Renal cortex interstitium (tissue), 11 donors: ENCODE measurements around the gene LURAP1L. TPM values are rescaled to one million over a fixed set of nuclear protein-coding genes. Genes with fewer than 3 reads are reported as not detected.
A peak's percentile ranks its signal among the peaks of the same experiment; 100 is the strongest.

Source experiments
- DNase-seq, 11 donors: peaks; one replicate each; pipeline ENCODE4 v3.0.0-alpha.2; 2013; ENCODE audit warnings: low read depth in 9 of 11, low spot score in 4 of 11; ENCODE audit errors: extremely low read depth in 1 of 11
- polyA plus RNA-seq, 3 donors: library from polyadenylated mRNA; unstranded; fragments of 120-200 nt; gene quantifications; one replicate each; pipeline ENCODE4 v1.2.1, GENCODE V29; 2013; ENCODE audit not compliant: insufficient read length in 3 of 3

Gene LURAP1L
- polyA plus RNA-seq, 3 donors = 20.0 to 25.9 (median 21.0) TPM

DNA sequence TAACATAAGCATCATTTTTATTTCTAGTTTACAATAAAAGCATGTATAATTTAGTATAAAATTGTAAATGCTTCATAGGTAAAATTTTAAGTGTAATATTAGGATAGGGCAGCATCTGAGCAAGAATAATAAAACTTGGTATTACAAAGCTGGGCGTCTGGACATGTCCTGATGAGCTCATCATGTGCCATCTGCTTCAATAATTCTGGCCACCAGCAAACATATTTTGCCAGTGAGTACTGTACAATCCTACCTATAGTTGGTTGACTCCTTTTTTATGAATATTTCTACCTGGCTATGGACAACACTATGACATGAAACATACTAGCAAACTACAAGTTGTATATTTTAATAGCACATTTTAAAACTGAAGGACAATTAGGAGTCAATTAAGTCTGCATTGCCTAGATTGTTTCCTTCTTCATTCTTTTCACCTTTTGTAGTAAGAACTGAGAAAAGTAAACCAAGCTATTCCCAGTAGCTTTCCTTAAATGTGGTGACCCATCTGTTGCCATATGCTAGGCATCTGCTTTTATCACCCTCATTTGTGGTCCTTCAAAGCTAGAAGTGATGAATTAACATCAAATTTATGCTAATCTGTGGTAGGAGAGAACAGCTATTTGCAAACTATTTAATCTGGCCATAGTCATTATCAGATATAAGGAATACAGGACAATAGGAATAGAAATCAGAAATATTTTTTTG is 23.4 kb downstream of the LURAP1L start:
- DNase-seq = no peak

- no peak for DNase-seq
These were observed 26.4 kb downstream of the LURAP1L start for GRCh38 chr9:12801187-12801586.

- no peak for DNase-seq
These were observed 26.8 kb downstream of the LURAP1L start for GRCh38 chr9:12801663-12802062.

- DNase-seq = no peak
These were observed 27.3 kb downstream of the LURAP1L start for GRCh38 chr9:12802093-12802492.

DNA sequence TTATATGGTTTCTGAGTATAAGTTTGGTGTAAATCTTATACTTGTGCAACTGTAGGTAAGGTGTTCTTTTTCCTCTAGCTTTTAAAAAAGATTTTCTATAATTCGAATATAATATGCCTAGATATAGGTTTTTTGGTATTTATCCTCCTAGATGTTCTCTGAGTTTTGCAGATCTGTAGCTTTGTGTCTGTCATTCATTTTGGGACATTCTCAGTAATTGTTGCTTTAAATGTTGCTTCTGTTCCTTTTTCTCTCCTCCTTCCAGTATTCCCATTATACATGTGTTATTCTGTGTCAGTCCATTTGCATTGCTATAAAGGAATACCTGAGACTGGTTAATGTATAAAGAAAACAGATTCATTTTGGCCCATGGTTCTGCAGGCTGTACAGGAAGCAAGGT is 33.7 kb downstream of the LURAP1L start:
- DNase-seq = no peak

DNA sequence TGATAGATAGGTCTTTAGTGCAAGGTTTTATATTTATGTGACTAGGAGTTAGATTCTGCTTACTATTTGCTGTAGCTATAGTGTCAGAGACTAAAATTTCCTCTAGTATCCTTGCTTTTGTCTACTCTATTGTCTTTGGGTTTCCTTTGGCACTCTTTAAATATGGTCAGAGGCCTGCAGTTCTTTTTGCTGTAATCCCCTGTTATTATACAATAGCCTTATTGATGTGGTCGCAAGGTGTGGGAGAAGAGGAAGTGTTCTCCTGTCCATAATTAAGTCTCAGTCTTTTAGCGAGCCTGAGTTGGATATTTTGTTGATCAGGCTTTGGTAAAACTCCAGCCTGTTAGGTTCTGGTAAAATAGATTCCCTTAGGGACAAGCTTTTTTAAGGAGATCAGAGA is 34.9 kb downstream of the LURAP1L start:
- no peak for DNase-seq

- DNase-seq = no peak
These were observed 37.1 kb downstream of the LURAP1L start for GRCh38 chr9:12811935-12812334.

- DNase-seq = no peak
These were observed 37.9 kb downstream of the LURAP1L start for GRCh38 chr9:12812710-12813109.

GRCh38 chr9:12813533-12813932 is 38.7 kb downstream of the LURAP1L start:
- no peak for DNase-seq

DNA sequence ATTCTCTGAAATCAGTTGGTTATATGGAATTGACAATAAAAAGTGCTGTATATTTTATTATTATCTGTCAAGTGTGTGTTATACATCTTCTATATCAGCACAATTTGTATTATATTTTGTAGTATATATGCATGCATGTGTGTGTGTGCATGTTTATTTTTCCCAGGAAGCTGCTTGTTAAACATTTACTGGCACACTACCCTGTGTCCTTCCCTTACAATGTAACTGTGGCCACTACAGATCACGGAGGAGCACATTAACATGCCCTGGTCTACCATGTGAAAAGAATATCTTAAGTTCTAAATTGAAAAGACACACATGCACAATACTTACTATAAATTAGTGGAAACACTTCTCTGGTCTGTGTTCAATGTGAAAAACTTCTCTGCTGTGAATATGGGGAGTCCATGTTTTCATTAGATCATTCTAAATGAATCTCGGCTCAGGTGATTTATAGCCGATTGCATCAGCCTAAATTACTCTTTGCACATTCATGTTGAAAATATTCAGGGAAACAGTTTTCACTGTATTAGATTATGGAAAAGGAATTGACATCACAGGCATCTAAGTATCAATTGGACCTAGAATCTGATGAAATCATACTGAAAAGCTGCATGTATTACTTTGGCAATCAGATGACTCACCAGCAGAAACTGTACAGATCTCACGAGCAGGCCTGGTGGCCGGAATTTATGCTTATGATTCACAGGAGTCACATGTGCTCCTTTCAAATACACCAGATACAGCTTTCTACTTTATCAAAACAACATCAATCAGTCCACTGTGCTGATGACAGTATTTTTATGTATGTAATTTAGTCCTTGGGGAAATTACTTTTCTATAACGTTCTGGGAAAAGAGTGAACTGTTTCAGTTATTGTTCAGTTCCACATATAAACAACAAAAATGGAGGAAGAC is 39.4 kb downstream of the LURAP1L start:
- peak in 5 of 11 donors; percentile 55 to 85 (median 66) for DNase-seq

GRCh38 chr9:12814877-12815237 is 40.0 kb downstream of the LURAP1L start:
- DNase-seq = no peak

DNA sequence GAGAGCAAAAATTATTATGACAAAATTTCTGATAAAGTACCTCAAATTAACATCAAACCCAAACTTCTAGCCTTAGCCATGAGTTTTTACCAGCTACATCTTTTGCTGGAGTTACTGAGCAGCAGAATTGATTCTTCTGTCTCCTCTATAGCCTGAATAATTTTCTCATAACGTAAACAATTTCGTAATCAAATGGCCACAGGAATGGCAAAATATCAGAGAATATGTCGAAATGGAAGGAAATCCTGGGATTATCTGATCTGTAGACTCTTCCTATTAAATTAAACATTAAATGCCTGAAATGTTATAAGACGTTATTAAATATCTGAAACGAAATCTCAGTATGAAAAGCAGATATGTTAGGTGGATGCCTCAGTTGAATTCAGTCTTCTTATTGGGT is 41.1 kb downstream of the LURAP1L start:
- DNase-seq = no peak

DNA sequence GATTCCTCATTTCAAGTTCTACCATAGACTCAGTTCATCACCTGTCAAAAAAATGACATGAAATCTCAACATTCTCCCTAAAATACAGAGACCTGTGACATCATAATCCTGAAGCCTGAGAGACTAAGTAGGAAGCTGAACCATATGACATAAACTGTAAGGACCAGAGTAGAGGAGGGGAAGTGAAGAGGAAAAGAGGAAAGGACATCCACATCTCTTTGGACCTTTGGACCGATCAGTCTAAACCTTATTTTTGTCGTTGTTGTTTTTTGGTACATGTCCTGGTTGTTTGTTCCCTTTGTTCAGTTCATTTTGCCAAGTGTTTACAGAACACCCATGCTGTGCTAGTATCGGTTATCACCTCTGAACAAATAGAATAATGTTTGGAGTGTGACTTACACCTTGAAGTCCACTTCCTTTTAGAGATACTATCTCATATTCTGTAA is 41.9 kb downstream of the LURAP1L start:
- no peak for DNase-seq

DNA sequence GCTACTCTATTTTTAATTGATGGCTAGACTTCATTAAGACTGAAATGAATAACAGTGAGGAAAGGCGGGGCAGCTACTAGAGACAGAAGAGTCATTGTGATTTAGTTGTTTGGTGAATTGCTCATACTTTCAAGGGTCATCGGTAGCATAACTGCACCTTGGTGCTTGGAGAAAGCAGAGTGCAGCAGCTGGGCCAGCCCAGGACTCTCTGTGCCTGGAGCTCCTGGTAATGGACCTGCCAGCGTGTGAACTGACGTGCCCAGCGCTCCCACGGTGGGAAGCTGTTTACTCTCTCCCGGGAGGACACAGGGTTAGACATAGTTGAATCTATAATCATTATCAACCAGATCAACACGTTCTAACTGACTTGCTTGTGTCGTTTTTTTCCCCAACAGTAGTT is 42.9 kb downstream of the LURAP1L start:
- DNase-seq = no peak

DNA sequence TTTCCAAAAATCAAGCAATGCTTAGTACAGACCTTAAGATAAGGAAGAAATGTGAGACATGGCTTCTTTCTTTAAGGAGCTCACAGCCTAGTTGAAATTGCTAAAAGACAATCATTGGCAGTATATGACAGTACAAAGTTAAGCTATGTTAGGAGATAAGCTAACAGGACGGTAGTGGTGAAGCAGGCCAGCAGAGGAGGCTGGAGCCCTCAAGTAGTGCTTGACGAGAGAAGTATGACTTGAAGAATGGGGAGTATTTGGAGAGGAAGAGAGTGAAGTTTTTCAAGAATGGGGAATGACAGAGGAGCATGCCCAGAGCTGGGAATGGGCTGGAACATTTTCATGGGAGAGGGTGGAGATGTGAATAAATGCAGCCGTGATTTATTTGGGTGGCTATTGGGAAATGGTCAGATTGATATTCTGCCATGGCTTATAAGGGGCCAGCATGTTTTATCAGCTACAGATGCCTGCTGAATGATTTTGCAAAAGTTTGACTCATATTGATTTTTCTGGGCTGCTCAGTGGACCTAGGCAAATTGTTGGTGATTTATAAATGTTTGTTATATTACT is 43.7 kb downstream of the LURAP1L start:
- no peak for DNase-seq

DNA sequence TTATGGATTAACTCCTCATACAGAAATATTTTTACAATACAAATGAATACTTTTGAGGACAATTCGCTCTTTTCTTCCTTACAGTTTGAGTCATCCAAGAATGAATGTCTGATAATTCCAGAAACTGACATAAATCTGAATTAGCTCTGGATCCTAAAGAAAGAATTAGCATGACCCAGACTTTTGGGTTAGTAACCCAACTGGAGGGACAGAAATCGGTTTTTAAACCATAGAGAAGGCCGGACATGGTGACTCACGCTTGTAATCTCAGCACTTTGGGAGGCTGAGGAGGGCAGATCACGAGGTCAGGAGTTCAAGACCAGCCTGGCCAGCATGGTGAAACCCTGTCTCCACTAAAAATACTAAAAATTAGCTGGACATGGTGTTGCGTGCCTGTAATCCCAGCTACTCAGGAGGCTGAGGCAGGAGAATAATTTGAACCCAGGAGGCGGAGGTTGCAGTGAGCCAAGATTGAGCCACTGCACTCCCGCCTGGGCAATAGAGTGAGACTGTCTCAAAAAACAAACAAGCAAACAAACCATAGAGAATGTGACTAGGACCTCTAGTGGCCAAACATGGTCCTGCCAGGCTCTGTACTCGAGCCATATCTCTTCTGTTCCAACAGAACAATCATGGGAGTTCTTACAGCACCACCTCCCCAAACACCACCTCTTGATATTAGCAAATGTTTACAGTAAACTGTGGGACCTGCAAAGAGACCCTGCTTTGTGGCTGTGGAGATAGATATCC is 44.8 kb downstream of the LURAP1L start:
- no peak for DNase-seq

DNA sequence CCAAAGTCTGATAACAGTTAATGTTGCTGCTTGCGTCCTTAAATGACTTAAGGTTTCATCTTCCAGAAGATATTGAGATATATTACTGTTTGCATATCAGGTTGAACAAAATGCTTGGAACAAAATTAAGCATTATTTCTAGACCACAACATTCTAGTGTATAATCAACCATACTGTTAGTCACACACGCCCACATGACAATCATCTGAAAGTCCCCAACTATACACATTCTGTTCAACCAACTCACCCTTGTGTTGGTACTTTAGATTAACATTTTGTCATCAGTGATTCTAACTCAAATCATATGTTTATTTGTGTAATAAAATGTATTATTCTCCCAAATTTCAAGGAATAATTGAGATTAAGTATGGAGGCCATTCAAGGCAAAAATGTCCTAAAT is 47.3 kb downstream of the LURAP1L start:
- DNase-seq = no peak

DNA sequence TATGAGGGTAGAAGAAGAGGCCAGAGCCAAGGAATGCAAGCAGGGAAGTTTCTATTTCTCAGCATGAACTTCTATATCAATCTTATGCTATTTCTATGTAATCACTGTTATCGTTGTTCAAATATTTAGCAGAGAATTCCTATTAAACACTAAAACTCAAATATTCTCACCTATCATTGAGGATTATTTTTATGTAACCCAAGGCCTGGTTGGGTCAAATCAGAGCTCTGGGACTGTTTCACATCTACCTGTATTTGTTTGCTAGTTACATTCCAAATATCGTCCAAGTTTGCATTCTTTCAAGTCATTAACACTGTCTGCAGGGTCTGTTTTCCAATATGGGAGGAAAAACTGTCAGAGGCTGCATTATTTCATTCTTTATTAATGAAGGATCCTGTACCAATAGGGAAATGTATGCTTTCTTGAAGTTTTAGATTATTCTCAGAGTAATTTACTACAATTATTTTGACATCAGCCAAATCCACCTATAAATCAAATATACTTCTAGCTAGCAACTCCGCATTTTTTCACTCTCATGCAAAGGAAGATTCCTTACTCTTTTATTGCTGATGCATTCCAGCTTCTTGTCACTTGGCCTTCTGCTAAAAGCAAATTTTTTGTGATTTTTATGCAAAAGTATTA is 52.2 kb downstream of the LURAP1L start:
- DNase-seq = peak in 3 of 11 donors; percentile 26 to 73 (median 46)

DNA sequence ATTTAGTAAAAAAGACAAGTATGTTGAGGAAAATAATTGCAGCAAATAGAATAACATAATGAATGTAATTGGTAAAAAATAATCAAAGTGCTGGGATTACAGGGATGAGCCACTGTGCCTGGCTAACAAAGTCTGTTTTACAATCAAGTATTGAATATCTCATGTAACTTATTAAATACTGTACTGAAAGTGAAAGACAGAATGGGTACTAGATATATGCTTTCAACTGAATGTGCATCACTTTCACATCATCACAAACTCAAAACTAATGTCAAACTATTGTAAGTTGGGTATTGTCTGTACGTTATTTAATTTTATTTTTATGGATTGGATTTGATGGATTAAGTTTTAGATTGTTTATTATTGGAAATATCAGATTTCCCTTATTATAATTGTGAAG is 58.9 kb downstream of the LURAP1L start:
- DNase-seq = no peak
